GM12878 (cell line): ENCODE results near the gene C1QTNF8. TPM values are rescaled to one million over a fixed set of nuclear protein-coding genes. Genes with fewer than 3 reads are reported as not detected.

ENCODE experiments used
- ATAC-seq: fragments of 200-7000 bp; cut with Tn5 transposase; 3 replicates; pipeline ENCODE4 v1.9.1; 2020; ENCODE audit warnings: mild to moderate bottlenecking, moderate library complexity
- BruUV-seq: library from RNA; stranded (reverse); fragments of 400-500 nt; replicated peaks from 2 replicates; lab custom pipeline; 2021; lab: Mats Ljungman, UMichigan
- CTCF ChIA-PET: fragments of 300-600 bp; sonication (Branson Sonifier 250); formaldehyde crosslinking; extraction: SDS; loops from one replicate; lab custom pipeline; 2021; ENCODE audit warnings: inconsistent platforms; lab: Yijun Ruan, JAX
- POLR2A ChIA-PET: fragments of 350-600 bp; formaldehyde crosslinking; extraction: SDS; loops from one replicate; lab custom pipeline; 2021; ENCODE audit warnings: inconsistent platforms; lab: Charles Lee
- RAD21 ChIA-PET: fragments of 300-600 bp; sonication (Branson Sonifier 250); formaldehyde crosslinking; loops from one replicate; lab custom pipeline; 2023; ENCODE audit warnings: antibody characterized with exemption; ENCODE audit not compliant: unreplicated experiment; lab: Charles Lee
- SMC1A ChIA-PET: fragments of 300-600 bp; sonication (Branson Sonifier 250); formaldehyde crosslinking; loops from one replicate; lab custom pipeline; 2023; ENCODE audit not compliant: unreplicated experiment, uncharacterized antibody; lab: Charles Lee
- DNase-seq: peaks from one replicate; pipeline ENCODE4 v3.0.0-alpha.2; 2011; ENCODE audit warnings: low read depth, low spot score
- FAIRE-seq: peaks from 3 replicates; lab custom pipeline; 2011; peaks lifted over from hg19 to GRCh38; lab: Jason Lieb, UNC
- H2AFZ ChIP-seq: 2 replicates; pipeline ENCODE4 v1.6.0; 2011; ENCODE audit warnings: low read depth, low read length, control low read depth; ENCODE audit not compliant: control insufficient read depth
- H3K27ac ChIP-seq: 2 replicates; pipeline ENCODE4 v1.5.1; 2011; ENCODE audit warnings: control low read depth; ENCODE audit not compliant: control insufficient read depth, insufficient read depth
- H3K27me3 ChIP-seq, 2 experiments: replicated peaks in 1 of 2; 2 replicates each; pipeline versions ENCODE4 v1.6.0 to v1.6.1; 2011; ENCODE audit warnings: low read length in 1 of 2; ENCODE audit not compliant: control insufficient read depth in 2 of 2, insufficient read depth in 2 of 2
- H3K36me3 ChIP-seq, 2 experiments: 2 replicates each; pipeline ENCODE4 v1.5.1; 2011; ENCODE audit warnings: low read length in 1 of 2; ENCODE audit not compliant: control insufficient read depth in 2 of 2, insufficient read depth in 2 of 2
- H3K4me1 ChIP-seq: 2 replicates; pipeline ENCODE4 v1.6.1; 2011; ENCODE audit warnings: mild to moderate bottlenecking, low read length, moderate library complexity, mixed read lengths; ENCODE audit not compliant: control insufficient read depth, insufficient read depth
- H3K4me2 ChIP-seq: 2 replicates; pipeline ENCODE4 v1.6.0; 2011; ENCODE audit warnings: control low read depth; ENCODE audit not compliant: control insufficient read depth, insufficient read depth
- H3K4me3 ChIP-seq: fragments of 200-600 bp; sonication (generic); 2 replicates; pipeline ENCODE4 v1.5.1; 2016
- H3K79me2 ChIP-seq: 2 replicates; pipeline ENCODE4 v1.6.0; 2011; ENCODE audit warnings: low read length; ENCODE audit not compliant: control insufficient read depth, insufficient read depth
- H3K9ac ChIP-seq: 2 replicates; pipeline ENCODE4 v1.8.0; 2011; ENCODE audit warnings: low read length, control low read depth, mixed read lengths; ENCODE audit not compliant: control insufficient read depth, insufficient read depth
- H3K9me3 ChIP-seq: replicated peaks from 3 replicates; pipeline ENCODE4 v1.5.1; 2011; ENCODE audit warnings: mild to moderate bottlenecking, low read length; ENCODE audit not compliant: control insufficient read depth, insufficient read depth
- H4K20me1 ChIP-seq: 2 replicates; pipeline ENCODE4 v1.6.0; 2011; ENCODE audit not compliant: control insufficient read depth, insufficient read depth
- BACH1 ChIP-seq: fragments of 450-650 bp; IDR thresholded peaks from 2 replicates; pipeline ENCODE4 v1.6.1; 2017; ENCODE audit warnings: mild to moderate bottlenecking, borderline replicate concordance
- ESRRA ChIP-seq: IDR thresholded peaks from 2 replicates; pipeline ENCODE4 v1.6.1; 2012; ENCODE audit warnings: mild to moderate bottlenecking, low read length, improper control_type of control experiment
- MTA2 ChIP-seq: fragments of 450-650 bp; IDR thresholded peaks from 2 replicates; pipeline ENCODE4 v1.6.1; 2016; ENCODE audit warnings: low read depth, mild to moderate bottlenecking, moderate library complexity
- NBN ChIP-seq: fragments of 450-650 bp; IDR thresholded peaks from 2 replicates; pipeline ENCODE4 v1.6.1; 2016
- SP1 ChIP-seq: IDR thresholded peaks from one replicate; pipeline ENCODE4 v1.6.1; 2011; ENCODE audit warnings: low read depth, low read length
- STAT3 ChIP-seq: IDR thresholded peaks from 2 replicates; pipeline ENCODE4 v1.6.1; 2011; ENCODE audit warnings: low read depth, low read length, improper control_type of control experiment
- TAF1 ChIP-seq: IDR thresholded peaks from 2 replicates; pipeline ENCODE4 v1.6.1; 2011; ENCODE audit warnings: mild to moderate bottlenecking, low read depth, low read length, borderline replicate concordance
- TCF3 ChIP-seq: IDR thresholded peaks from 2 replicates; pipeline ENCODE4 v1.6.1; 2012; ENCODE audit warnings: low read depth, mild to moderate bottlenecking, low read length, borderline replicate concordance; ENCODE audit not compliant: insufficient read depth
- TCF7 ChIP-seq: IDR thresholded peaks from 2 replicates; pipeline ENCODE4 v1.6.1; 2014; ENCODE audit warnings: antibody characterized with exemption, borderline replicate concordance
- WGBS: methylation state at CpG from one replicate; pipeline ENCODE4 v1.1.6; 2016; ENCODE audit warnings: low lambda C conversion rate; ENCODE audit not compliant: insufficient replicate concordance, insufficient coverage; ENCODE audit errors: missing lambda C conversion rate; 5-methylcytosine and 5-hydroxymethylcytosine counted together
- in situ Hi-C: fragments of 300-500 bp; cut with MboI; formaldehyde crosslinking; loops from 9 replicates; pipeline ENCODE4 v1.14.3; 2018; ENCODE audit warnings: mixed read lengths
- intact Hi-C: fragments of 100-400 bp; cut with micrococcal nuclease; formaldehyde crosslinking; loops from one replicate; pipeline ENCODE4 v1.14.2; 2022; ENCODE audit not compliant: unreplicated experiment
- polyA plus RNA-seq, 11 experiments: library from polyadenylated mRNA; depleted of rRNA in 4 of 11; unstranded in 6 of 11; stranded (reverse) in 5 of 11; fragments of >200 nt; fragmentation: Nextera tagmentation in 4 of 11; fragmentation: Illumina TruSeq in 1 of 11; extraction: Ambion mirVana in 4 of 11; extraction: Trizol in 1 of 11; gene quantifications; 1 replicate in 1 of 11; 2 replicates in 10 of 11; pipeline versions ENCODE4 v1.2.1 to v1.2.3, GENCODE V29; 2011 to 2016; ENCODE audit warnings: inconsistent platforms in 2 of 11, missing spikeins in 2 of 11, low read depth in 1 of 11
- total RNA-seq, 4 experiments: library from RNA; depleted of rRNA in 3 of 4; stranded (reverse); fragments of >200 nt in 3 of 4; fragmentation: Illumina TruSeq in 1 of 4; extraction: Trizol in 1 of 4; gene quantifications; 2 replicates each; pipeline versions ENCODE4 v1.2.1 to v1.2.3, GENCODE V29; 2013 to 2021
- TF ChIP-seq, protein P1 (sequence below): fragments of 450-650 bp; IDR thresholded peaks from 2 replicates; pipeline ENCODE4 v1.6.1; 2017; ENCODE audit warnings: mild to moderate bottlenecking
- TF ChIP-seq, protein P2 (sequence below): IDR thresholded peaks from 2 replicates; pipeline ENCODE4 v1.6.1; 2011; ENCODE audit warnings: low read depth, low read length, improper control_type of control experiment, borderline replicate concordance

The C1QTNF8 gene
- total and polyA plus RNA-seq, 10 of the 15 experiments (the other 5 are each of a cell fraction or from before 2014, with no cell fraction given) = not detected

GRCh38 chr16:1072526-1073261 lies 23.4 kb downstream of the C1QTNF8 start, which contains the start of gene SSTR5:
SSTR5 (plus strand) TSS chr16:1072747; CDS start chr16:1078869, 6,122 bp downstream.
- Histone ChIP-seq H3K27me3 (no peaks in the 10 kb centered on the region), H2AFZ (no peak within 1 kb of the TSS), H4K20me1 (no peaks in the 10 kb centered on the region), H3K4me1 (no peaks in the 10 kb centered on the region), H3K9ac (no peak within 1 kb of the TSS), H3K9me3 (no peaks in the 10 kb centered on the region), H3K27ac (no peak within 1 kb of the TSS), H3K79me2 (no peaks in the 10 kb centered on the region), H3K4me2 (no peak within 1 kb of the TSS), H3K4me3 (no peak within 1 kb of the TSS), H3K36me3 (no peaks in the 10 kb centered on the region)
- ChIA-PET POLR2A (no interaction called here), RAD21 (no interaction called here), SMC1A (no interaction called here), CTCF (no interaction called here)
- no peak for TF ChIP-seq STAT3
- TF ChIP-seq, protein P1, sequence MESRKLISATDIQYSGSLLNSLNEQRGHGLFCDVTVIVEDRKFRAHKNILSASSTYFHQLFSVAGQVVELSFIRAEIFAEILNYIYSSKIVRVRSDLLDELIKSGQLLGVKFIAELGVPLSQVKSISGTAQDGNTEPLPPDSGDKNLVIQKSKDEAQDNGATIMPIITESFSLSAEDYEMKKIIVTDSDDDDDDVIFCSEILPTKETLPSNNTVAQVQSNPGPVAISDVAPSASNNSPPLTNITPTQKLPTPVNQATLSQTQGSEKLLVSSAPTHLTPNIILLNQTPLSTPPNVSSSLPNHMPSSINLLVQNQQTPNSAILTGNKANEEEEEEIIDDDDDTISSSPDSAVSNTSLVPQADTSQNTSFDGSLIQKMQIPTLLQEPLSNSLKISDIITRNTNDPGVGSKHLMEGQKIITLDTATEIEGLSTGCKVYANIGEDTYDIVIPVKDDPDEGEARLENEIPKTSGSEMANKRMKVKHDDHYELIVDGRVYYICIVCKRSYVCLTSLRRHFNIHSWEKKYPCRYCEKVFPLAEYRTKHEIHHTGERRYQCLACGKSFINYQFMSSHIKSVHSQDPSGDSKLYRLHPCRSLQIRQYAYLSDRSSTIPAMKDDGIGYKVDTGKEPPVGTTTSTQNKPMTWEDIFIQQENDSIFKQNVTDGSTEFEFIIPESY = no peak
- no peak for TF ChIP-seq BACH1
- TF ChIP-seq SP1 = no peak
- no peak for TF ChIP-seq ESRRA
- TF ChIP-seq, protein P2, sequence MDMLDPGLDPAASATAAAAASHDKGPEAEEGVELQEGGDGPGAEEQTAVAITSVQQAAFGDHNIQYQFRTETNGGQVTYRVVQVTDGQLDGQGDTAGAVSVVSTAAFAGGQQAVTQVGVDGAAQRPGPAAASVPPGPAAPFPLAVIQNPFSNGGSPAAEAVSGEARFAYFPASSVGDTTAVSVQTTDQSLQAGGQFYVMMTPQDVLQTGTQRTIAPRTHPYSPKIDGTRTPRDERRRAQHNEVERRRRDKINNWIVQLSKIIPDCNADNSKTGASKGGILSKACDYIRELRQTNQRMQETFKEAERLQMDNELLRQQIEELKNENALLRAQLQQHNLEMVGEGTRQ = no peak
- TF ChIP-seq NBN = no peak
- no peak for TF ChIP-seq TCF3
- no peak for TF ChIP-seq MTA2
- TF ChIP-seq TCF7 = no peak
- TF ChIP-seq TAF1 = no peak
- ATAC-seq (no peak), FAIRE-seq (no peak), DNase-seq (no peak)
- BruUV-seq = no TSS peak
- intact Hi-C loops (no loop called here), in situ Hi-C loops (no loop called here)
- 62% methylated on average over 16 of the region's 59 CpGs for WGBS
